BE2C (cell line): Measurements from ENCODE around the gene GABPB1.
A peak's percentile ranks its signal among the peaks of the same experiment; 100 is the strongest.

Experiments used
- DNase-seq: peaks from one replicate; pipeline ENCODE4 v3.0.0-alpha.2; 2020
- H3K27me3 ChIP-seq: fragments of 250-450 bp; sonication (Bioruptor Pico); 2 replicates; pipeline ENCODE4 v1.5.1; 2020; ENCODE audit warnings: mild to moderate bottlenecking
- H3K36me3 ChIP-seq: fragments of 250-450 bp; sonication (Bioruptor Pico); 2 replicates; pipeline ENCODE4 v1.5.1; 2020; ENCODE audit warnings: mild to moderate bottlenecking
- H3K4me1 ChIP-seq: fragments of 250-450 bp; sonication (Bioruptor Pico); 2 replicates; pipeline ENCODE4 v1.5.1; 2020
- H3K4me3 ChIP-seq: 2 replicates; pipeline ENCODE4 v1.5.1; 2011; ENCODE audit warnings: low read depth, low read length
- H3K9me3 ChIP-seq: fragments of 250-450 bp; sonication (Bioruptor Pico); 2 replicates; pipeline ENCODE4 v1.5.1; 2020
- CTCF ChIP-seq: IDR thresholded peaks from 2 replicates; pipeline ENCODE4 v1.5.1; 2012; ENCODE audit warnings: mild to moderate bottlenecking, low read depth, low read length

The GABPB1 gene

GRCh38 chr15:50318697-50319096 is 36.3 kb downstream of the GABPB1 start:
- no peak for DNase-seq
- H3K9me3 ChIP-seq: no peaks in the 10 kb centered on the region
- no peaks in the 10 kb centered on the region for H3K4me1 ChIP-seq
- H3K36me3 ChIP-seq: no peaks in the 10 kb centered on the region
- no peak for TF ChIP-seq CTCF
- no peaks in the 10 kb centered on the region for H3K27me3 ChIP-seq
- no peak overlapping the region for H3K4me3 ChIP-seq

DNA sequence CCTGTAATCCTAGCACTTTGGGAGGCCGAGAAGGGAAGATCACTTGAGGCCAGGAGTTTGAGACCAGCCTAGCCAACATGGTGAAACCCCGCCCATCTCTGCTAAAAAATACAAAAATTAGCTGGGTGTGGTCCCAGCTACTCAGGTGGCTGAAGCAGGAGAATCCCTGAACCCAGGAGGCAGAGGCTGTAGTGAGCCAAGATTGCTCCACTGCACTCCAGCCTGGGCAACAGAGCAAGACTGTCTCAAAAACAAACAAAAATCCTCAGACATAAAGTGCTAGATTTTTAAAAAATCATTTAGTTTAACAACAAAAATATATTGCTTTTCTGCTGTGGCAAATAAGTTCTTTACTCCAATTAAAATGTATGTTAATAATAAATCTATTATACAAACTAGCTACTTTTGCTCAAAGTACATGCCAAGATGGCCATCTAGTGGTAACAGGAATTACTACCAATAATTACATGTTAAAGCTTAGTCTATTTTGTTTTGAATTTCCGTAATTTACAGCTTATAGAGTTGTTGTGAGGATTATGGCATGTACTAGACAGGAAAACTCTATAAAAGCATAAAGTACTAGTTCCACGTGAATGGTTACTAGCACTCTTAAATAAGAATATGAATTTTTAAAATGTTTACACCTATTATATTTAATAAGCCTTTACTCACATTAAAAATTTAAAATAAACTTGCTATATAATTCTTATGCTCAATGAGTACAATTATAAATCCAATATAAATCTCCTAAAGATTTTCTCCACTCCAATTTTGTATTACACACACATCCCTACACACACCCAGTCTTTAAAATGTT is 39.0 kb downstream of the GABPB1 start:
- no peaks in the 10 kb centered on the region for H3K4me1 ChIP-seq
- no peaks in the 10 kb centered on the region for H3K27me3 ChIP-seq
- no peaks in the 10 kb centered on the region for H3K9me3 ChIP-seq
- peak; percentile 67 for TF ChIP-seq CTCF
- no peak for DNase-seq
- H3K36me3 ChIP-seq: no peaks in the 10 kb centered on the region
- no peak overlapping the region for H3K4me3 ChIP-seq

DNA sequence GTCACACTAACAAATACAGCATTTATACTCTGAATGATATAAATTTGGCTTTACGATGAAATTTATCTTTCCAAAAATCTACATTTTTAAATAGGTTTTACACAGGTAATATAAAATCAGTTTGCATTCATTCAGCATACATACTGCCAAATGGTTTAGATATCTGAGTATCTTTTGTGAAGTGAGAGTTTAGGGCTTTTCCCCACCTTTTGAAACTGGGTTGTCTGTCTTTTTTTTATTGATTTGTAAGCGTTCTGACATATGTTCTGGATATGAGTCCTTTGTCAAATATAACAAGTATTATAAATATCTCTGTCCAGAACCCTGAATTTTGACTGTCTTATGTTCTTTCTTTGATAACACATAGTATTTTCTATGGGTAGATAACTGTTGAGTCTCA is 42.4 kb downstream of the GABPB1 start:
- H3K4me3 ChIP-seq: no peak overlapping the region
- DNase-seq: no peak
- no peaks in the 10 kb centered on the region for H3K9me3 ChIP-seq
- no peaks in the 10 kb centered on the region for H3K4me1 ChIP-seq
- H3K36me3 ChIP-seq: no peaks in the 10 kb centered on the region
- TF ChIP-seq CTCF: no peak
- no peaks in the 10 kb centered on the region for H3K27me3 ChIP-seq

- DNase-seq: no peak
- H3K27me3 ChIP-seq: no peaks in the 10 kb centered on the region
- H3K9me3 ChIP-seq: no peaks in the 10 kb centered on the region
- no peak for TF ChIP-seq CTCF
- H3K4me3 ChIP-seq: no peak overlapping the region
- H3K36me3 ChIP-seq: peaks cover 2% of the 10 kb centered on the region; the same call in 1 of the 2 replicates
- no peaks in the 10 kb centered on the region for H3K4me1 ChIP-seq
Measured at GRCh38 chr15:50307799-50308198, 47.2 kb downstream of the GABPB1 start.

DNA sequence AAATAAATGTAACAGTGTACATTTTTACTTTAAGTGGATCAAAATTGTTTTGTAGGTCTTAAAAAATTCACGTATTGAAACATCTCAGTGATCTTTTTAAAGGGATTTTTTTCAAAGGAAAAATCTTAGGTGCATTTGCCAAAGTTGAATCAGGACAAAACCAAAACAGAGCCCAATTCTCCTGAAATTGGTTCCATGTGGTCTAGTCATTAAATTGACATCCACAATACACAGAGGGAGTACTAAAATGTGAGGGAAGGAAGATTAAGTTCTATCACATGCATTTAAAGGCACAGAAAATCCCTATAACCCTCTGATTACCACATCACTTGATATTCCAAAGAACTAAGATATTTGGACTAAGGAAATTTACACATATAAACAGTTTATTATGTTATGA is 50.2 kb downstream of the GABPB1 start:
- peaks cover 15% of the 10 kb centered on the region for H3K36me3 ChIP-seq

More for the DNA sequence above, 50.2 kb downstream of the GABPB1 start:
- no peak for DNase-seq
- H3K27me3 ChIP-seq: no peaks in the 10 kb centered on the region
- TF ChIP-seq CTCF: no peak
- no peaks in the 10 kb centered on the region for H3K9me3 ChIP-seq
- H3K4me1 ChIP-seq: no peaks in the 10 kb centered on the region
- H3K4me3 ChIP-seq: no peak overlapping the region
